ENCODE results near the gene IL21R.
"Not testable (repeated sequence)": the region's sequence is repeated elsewhere in the genome, so short reads cannot be mapped to it uniquely, and the experiment has no call there.

Gene IL21R

DNA sequence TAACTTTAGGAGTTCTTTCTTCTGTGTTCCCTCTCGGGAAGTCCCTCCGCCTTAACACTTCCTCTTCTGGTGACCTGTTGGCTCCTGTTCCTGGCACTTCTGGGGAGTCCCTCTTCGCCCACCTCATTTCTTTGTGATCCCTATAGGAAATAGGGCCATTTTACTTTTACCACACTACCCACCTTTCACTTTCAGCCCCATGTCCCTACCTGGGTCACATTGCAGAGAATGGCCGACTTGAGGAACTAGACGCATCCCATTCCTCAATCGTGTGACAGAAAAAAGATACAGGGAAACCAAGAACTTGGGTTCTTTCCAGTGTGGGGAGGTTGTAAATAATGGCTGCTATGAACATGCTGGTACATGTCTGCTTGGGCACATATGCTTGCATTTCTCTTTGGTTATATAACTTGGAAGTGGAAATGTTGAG is 6.6 kb downstream of the IL21R start:
- no peaks in the 10 kb centered on the region for H3K4me1 ChIP-seq (ENCODE audit: control insufficient read depth, insufficient read depth, low read length)
- H3K27ac ChIP-seq (ENCODE audit: low read depth, low read length): no peak overlapping the region
- H3K4me3 ChIP-seq (ENCODE audit: low read length): no peak overlapping the region
- H3K36me3 ChIP-seq (ENCODE audit: control insufficient read depth, insufficient read depth, low read length): no peaks in the 10 kb centered on the region
- H3K9ac ChIP-seq (ENCODE audit: low read length): no peak overlapping the region
- no peaks in the 10 kb centered on the region for H3K27me3 ChIP-seq (ENCODE audit: control insufficient read depth, insufficient read depth, low read length)

- H3K27ac ChIP-seq (ENCODE audit: low read depth, low read length); H3K9ac ChIP-seq (ENCODE audit: low read length); H3K4me3 ChIP-seq (ENCODE audit: low read length); H3K4me1 ChIP-seq (ENCODE audit: control insufficient read depth, insufficient read depth, low read length); H3K27me3 ChIP-seq (ENCODE audit: control insufficient read depth, insufficient read depth, low read length); H3K36me3 ChIP-seq (ENCODE audit: control insufficient read depth, insufficient read depth, low read length): not testable (repeated sequence)
Observed at GRCh38 chr16:27409958-27410357, 8.0 kb downstream of the IL21R start.

DNA sequence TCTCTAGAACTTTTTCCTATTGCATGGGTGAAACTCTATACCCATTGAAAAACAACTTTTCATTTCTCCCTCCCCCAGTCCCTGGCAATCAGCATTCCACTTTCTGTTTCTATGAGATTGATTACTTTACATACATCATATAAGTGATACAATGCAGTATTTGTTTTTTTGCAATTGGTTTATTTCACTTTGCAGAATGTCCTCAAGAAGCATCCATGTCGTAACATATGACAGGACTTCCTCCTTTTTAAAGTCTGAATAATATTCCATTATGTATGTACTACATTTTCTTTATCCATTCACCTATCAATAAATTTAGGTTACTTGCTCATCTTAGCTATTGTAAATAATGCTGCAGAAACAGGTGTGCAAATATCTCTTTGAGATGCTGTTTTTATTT is 8.8 kb downstream of the IL21R start:
- H3K27me3 ChIP-seq (ENCODE audit: control insufficient read depth, insufficient read depth, low read length): no peaks in the 10 kb centered on the region
- H3K4me1 ChIP-seq (ENCODE audit: control insufficient read depth, insufficient read depth, low read length): no peaks in the 10 kb centered on the region
- H3K36me3 ChIP-seq (ENCODE audit: control insufficient read depth, insufficient read depth, low read length): no peaks in the 10 kb centered on the region
- H3K9ac ChIP-seq (ENCODE audit: low read length): no peak overlapping the region
- no peak overlapping the region for H3K4me3 ChIP-seq (ENCODE audit: low read length)
- no peak overlapping the region for H3K27ac ChIP-seq (ENCODE audit: low read depth, low read length)

DNA sequence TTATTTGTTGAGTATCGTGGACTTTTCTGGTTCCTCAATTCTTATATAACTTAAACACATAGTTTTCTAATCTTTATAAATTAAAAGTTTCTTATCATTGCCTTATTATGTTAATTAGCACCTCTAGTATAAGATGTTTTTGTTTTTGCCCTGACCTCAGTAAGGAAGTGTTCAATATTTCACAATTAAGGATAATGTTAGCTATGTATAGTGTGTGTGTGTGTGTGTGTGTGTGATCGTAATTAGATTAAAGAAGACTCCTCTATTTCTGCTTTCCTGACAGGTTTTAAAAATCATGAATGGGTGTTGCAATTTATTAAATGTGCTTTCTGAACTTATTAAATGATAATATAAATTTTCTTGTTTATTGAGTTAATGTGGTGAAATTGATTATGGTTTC is 12.0 kb downstream of the IL21R start:
- Histone ChIP-seq H3K27me3 (ENCODE audit: control insufficient read depth, insufficient read depth, low read length) (no peaks in the 10 kb centered on the region), H3K9ac (ENCODE audit: low read length) (no peak overlapping the region), H3K4me3 (ENCODE audit: low read length) (no peak overlapping the region), H3K27ac (ENCODE audit: low read depth, low read length) (no peak overlapping the region), H3K4me1 (ENCODE audit: control insufficient read depth, insufficient read depth, low read length) (no peaks in the 10 kb centered on the region), H3K36me3 (ENCODE audit: control insufficient read depth, insufficient read depth, low read length) (no peaks in the 10 kb centered on the region)

DNA sequence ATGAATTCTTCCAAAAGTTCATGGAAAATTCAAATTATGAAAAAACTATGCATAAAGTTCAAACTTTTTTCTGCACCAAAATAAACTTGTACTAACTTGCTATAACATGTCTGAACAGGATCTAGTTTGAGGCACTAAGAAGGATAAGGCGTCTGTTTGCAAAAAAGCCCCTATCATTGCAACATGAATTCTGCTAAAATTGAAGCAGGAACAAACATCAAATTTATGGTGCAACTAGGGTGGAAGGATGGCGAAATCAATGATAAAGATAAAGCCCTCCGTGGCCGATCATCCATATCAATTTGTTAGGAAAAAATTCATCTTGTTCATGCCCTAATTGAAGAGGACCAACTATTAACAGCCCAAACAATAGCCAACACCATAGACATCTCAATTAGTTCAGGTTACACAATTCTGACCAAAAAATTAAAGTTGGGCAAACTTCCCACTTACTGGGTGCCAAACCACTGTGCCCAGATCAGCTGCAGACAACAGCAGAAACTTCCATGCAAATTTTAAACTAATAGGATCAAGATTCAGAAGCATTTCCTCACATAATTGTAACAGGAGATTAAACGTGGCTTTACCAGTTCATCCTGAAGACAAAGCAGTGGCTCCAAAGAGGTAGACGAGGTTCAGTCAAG is 12.9 kb downstream of the IL21R start:
- no peak overlapping the region for H3K4me3 ChIP-seq (ENCODE audit: low read length)
- H3K27me3 ChIP-seq (ENCODE audit: control insufficient read depth, insufficient read depth, low read length): no peaks in the 10 kb centered on the region
- no peaks in the 10 kb centered on the region for H3K36me3 ChIP-seq (ENCODE audit: control insufficient read depth, insufficient read depth, low read length)
- no peak overlapping the region for H3K27ac ChIP-seq (ENCODE audit: low read depth, low read length)
- no peaks in the 10 kb centered on the region for H3K4me1 ChIP-seq (ENCODE audit: control insufficient read depth, insufficient read depth, low read length)
- no peak overlapping the region for H3K9ac ChIP-seq (ENCODE audit: low read length)

DNA sequence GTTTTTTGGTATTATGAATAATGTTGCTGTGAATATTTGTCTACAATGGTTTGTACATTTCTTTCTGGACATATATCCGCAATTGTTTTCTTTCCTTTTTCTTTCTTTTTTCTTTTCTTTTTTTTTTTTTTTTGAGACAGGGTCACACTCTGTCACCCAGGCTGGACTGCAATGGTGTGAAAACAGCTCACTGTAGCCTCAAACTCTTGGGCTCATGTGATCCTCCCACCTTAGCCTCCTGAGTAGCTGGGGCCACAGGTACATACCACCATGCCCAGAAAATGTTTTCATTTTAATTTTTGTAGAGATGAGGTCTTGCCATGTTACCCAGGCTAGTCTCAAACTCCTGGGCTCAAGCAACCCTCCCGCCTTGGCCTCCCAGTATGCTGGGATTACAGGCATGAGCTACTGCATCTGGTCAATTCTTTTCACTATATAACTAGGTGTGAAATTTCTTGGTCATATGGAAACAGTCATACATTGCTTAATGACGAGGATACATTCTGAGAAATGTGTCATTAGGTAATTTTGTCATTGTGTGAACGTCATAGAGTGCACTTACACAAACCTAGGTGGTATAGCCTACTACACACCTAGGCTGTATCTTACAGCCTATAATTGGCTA is 15.2 kb downstream of the IL21R start:
- H3K4me3 ChIP-seq (ENCODE audit: low read length): no peak overlapping the region
- H3K9ac ChIP-seq (ENCODE audit: low read length): no peak overlapping the region
- H3K36me3 ChIP-seq (ENCODE audit: control insufficient read depth, insufficient read depth, low read length): no peaks in the 10 kb centered on the region
- H3K4me1 ChIP-seq (ENCODE audit: control insufficient read depth, insufficient read depth, low read length): no peaks in the 10 kb centered on the region
- H3K27ac ChIP-seq (ENCODE audit: low read depth, low read length): no peak overlapping the region
- no peaks in the 10 kb centered on the region for H3K27me3 ChIP-seq (ENCODE audit: control insufficient read depth, insufficient read depth, low read length)

- Histone ChIP-seq H3K4me1 (ENCODE audit: control insufficient read depth, insufficient read depth, low read length) (no peaks in the 10 kb centered on the region), H3K4me3 (ENCODE audit: low read length) (no peak overlapping the region), H3K27me3 (ENCODE audit: control insufficient read depth, insufficient read depth, low read length) (no peaks in the 10 kb centered on the region), H3K27ac (ENCODE audit: low read depth, low read length) (no peak overlapping the region), H3K9ac (ENCODE audit: low read length) (no peak overlapping the region), H3K36me3 (ENCODE audit: control insufficient read depth, insufficient read depth, low read length) (no peaks in the 10 kb centered on the region)
Observed at GRCh38 chr16:27421961-27422740, 20.2 kb downstream of the IL21R start.

DNA sequence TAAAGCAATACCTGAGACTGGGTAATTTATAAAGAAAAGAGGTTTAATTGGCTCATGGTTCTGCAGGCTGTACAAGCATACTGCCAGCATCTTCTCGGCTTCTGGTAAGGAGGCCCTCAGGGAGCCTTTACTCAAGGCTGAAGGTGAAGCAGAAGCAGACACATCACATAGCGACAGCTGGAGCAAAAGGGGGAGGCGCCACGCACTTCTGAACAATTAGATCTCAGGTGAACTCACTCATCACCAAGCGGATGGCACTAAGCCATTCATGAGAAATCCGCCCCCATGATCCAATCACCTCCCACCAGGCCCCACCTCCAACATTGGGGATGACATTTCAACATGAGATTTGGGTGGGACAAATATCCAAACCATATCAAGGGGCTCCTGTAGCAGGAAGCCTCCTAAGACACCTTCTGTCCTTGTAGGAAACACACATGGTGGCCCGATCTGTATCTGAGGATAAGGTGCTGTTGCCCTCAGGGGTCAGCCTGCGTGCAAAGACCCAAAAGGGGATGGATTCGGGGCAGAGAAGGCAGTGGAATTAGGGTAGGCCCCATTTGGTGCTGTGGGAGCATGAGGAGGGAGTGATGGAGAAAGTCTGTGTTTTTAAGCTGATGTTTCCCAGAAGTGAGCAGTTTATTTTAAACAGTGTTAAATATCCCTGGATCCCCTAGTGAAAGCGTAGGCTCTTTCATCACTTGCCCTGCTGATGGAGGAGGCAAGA is 23.0 kb downstream of the IL21R start:
- Histone ChIP-seq H3K27me3 (ENCODE audit: control insufficient read depth, insufficient read depth, low read length) (no peaks in the 10 kb centered on the region), H3K4me1 (ENCODE audit: control insufficient read depth, insufficient read depth, low read length) (no peaks in the 10 kb centered on the region), H3K36me3 (ENCODE audit: control insufficient read depth, insufficient read depth, low read length) (no peaks in the 10 kb centered on the region), H3K9ac (ENCODE audit: low read length) (no peak overlapping the region), H3K4me3 (ENCODE audit: low read length) (no peak overlapping the region), H3K27ac (ENCODE audit: low read depth, low read length) (no peak overlapping the region)

GRCh38 chr16:27425961-27426360 is 24.0 kb downstream of the IL21R start:
- Histone ChIP-seq H3K27me3 (ENCODE audit: control insufficient read depth, insufficient read depth, low read length) (no peaks in the 10 kb centered on the region), H3K4me1 (ENCODE audit: control insufficient read depth, insufficient read depth, low read length) (no peaks in the 10 kb centered on the region), H3K27ac (ENCODE audit: low read depth, low read length) (no peak overlapping the region), H3K36me3 (ENCODE audit: control insufficient read depth, insufficient read depth, low read length) (no peaks in the 10 kb centered on the region), H3K4me3 (ENCODE audit: low read length) (no peak overlapping the region), H3K9ac (ENCODE audit: low read length) (no peak overlapping the region)

- Histone ChIP-seq H3K36me3 (ENCODE audit: control insufficient read depth, insufficient read depth, low read length) (no peaks in the 10 kb centered on the region), H3K27ac (ENCODE audit: low read depth, low read length) (no peak overlapping the region), H3K4me3 (ENCODE audit: low read length) (no peak overlapping the region), H3K9ac (ENCODE audit: low read length) (no peak overlapping the region), H3K27me3 (ENCODE audit: control insufficient read depth, insufficient read depth, low read length) (no peaks in the 10 kb centered on the region), H3K4me1 (ENCODE audit: control insufficient read depth, insufficient read depth, low read length) (no peaks in the 10 kb centered on the region)
Observed at GRCh38 chr16:27426423-27427408, 24.7 kb downstream of the IL21R start.

DNA sequence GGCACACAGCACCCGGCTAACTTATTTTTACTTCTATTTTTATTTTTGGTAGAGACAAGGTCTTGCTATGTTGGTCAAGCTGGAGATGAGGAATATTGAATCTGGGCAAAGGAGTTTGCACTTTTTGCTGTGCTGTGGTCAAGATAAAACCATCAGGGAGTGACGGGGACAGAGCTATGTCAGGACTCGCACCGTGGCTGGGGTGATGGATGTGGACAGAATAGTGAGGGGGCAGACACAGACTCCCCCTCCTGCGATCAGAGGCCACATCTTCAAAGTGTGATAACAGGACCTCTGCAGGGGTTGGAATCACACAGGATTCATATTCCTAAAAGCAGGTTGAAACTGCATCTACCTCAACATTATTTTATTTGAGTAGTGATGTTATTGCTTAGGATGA is 25.6 kb downstream of the IL21R start:
- Histone ChIP-seq H3K27ac (ENCODE audit: low read depth, low read length) (no peak overlapping the region), H3K27me3 (ENCODE audit: control insufficient read depth, insufficient read depth, low read length) (no peaks in the 10 kb centered on the region), H3K36me3 (ENCODE audit: control insufficient read depth, insufficient read depth, low read length) (no peaks in the 10 kb centered on the region)

More for the DNA sequence above, 25.6 kb downstream of the IL21R start:
- no peaks in the 10 kb centered on the region for H3K4me1 ChIP-seq (ENCODE audit: control insufficient read depth, insufficient read depth, low read length)
- H3K4me3 ChIP-seq (ENCODE audit: low read length): no peak overlapping the region
- no peak overlapping the region for H3K9ac ChIP-seq (ENCODE audit: low read length)

All from rectal smooth muscle tissue (tissue), 1 donor.